GM21390 (cell line): Measurements from ENCODE around the gene VARS1.

Experiments used
- ATAC-seq: cut with Tn5 transposase; IDR thresholded peaks from one replicate; pipeline ENCODE4 v1.9.1; 2021; ENCODE audit not compliant: unreplicated experiment

The VARS1 gene

GRCh38 chr6:31775633-31776484 is 19.7 kb downstream of the VARS1 start:
- ATAC-seq: no peak

GRCh38 chr6:31775184-31775583 is 20.4 kb downstream of the VARS1 start:
- ATAC-seq: no peak

- ATAC-seq: no peak
Measured at GRCh38 chr6:31771992-31772358, 23.6 kb downstream of the VARS1 start.

DNA sequence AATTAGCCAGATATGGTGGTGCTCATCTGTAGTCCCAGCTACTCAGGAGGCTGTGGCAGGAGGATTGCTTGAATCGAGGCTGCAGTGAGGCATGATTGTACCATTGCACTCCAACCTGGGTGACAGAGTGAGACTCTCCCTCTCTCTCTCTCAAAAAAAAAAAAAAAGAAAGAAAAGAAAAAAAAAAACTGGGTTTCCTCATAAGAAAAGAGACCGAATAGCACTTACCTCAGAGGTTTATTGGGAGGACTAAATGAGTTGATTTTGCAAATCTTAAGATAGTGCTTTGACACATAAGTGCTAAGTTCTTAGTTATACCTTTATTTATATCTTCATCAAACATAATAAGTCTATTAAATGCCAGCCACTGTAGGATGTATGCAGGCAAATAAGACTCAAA is 24.7 kb downstream of the VARS1 start:
- ATAC-seq: no peak

- ATAC-seq: no peak
Measured at GRCh38 chr6:31769684-31770371, 25.7 kb downstream of the VARS1 start.

GRCh38 chr6:31768363-31769257 is 26.9 kb downstream of the VARS1 start:
- ATAC-seq: no peak

DNA sequence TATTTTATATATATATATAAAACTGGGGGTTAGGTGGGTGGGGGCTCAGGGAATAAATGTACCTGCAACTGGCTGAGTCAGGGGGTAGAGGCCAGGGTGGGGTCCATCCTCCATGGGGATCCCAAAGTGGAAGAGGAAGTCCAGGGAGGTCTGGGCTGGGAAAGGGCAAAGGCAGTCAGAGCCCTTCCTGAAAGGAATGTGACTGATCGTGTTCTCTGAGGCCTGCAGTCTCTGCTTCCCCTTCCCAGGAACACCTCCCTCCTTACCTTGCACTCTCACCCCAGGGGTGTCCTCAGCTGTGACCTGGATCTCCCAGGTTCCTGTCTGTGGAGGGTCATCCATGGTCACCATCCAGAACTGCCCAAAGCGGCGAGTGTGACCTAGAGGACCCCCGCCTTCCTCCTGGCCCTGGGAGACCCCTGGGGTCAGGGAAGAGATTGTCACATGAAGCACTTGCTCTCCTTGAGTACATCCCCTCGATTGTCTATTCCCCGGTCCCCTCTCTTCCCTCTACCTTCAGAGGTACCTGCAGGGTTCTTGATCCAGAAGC is 28.4 kb downstream of the VARS1 start:
- no peak for ATAC-seq

GRCh38 chr6:31765910-31766794 is 29.4 kb downstream of the VARS1 start:
- no peak for ATAC-seq

DNA sequence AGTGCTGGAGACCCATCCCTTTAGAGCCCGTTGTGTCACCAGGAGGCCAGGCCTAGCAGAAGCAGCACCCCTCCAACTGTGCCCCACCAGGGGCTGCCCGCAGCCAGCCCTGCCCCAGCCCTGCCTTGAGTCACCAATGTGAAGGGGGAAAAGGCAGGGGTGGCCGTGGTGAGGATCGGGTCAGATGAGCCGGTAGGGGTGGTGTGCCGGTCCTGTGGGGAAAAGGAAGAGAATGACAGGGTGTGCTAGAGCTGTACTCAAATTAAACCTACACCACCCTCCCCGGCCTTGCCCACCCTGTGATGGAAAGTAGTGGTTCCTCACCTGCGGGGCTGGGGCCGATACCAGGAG is 30.0 kb downstream of the VARS1 start:
- no peak for ATAC-seq

GRCh38 chr6:31764198-31764597 is 31.4 kb downstream of the VARS1 start:
- ATAC-seq: no peak

- ATAC-seq: no peak
Measured at GRCh38 chr6:31763619-31763940, 32.0 kb downstream of the VARS1 start.

DNA sequence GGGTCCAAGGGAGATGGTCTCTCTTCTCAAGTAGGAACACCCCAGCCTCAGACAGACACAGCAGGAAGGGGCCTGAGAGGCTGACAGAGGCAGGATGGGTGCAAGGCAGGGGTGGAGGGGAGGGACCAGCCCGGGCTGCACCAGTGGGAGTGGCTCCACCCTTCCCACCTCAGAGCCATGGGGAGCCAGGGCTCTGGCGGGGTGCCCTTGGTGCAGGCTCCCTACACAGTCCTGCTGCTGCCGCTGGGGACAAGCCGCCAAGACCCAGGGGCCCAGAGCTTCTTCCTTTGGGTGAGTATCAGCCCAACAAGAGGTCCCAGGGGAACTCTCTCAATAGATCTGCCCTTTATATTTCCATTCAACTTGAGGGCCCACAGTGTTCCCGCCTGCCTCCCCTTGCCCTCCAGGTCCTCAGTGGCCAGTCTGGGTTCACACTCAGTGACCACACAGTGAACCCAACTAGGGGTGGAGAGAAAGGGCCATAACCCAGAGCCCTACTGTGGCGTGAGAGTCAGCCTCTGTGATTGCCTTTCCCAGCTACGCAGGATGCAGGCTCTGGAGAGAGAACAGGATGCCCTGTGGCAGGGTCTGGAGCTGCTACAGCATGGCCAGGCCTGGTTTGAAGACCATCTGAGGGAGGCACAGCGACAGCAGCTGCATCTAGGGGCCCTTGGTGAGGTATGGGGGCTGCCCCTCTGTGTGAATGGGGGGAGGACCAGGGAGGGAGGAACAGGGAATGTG is 32.5 kb downstream of the VARS1 start:
- ATAC-seq: no peak

DNA sequence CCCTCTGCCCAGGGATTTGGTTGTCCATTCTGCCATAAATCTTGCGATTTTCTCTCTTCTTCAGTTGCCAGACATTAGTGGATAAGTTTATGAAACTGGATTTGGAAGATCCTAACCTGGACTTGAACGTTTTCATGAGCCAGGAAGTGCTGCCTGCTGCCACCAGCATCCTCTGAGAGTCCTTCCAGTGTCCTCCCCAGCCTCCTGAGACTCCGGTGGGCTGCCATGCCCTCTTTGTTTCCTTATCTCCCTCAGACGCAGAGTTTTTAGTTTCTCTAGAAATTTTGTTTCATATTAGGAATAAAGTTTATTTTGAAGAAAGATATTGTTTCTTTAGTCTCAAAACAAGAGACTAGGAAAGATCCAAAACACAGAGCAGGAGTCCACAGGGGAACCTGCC is 33.2 kb downstream of the VARS1 start, which contains the start of gene SAPCD1:
Gene SAPCD1, plus strand, starts transcription at position 301 of the 400 bp plus-strand sequence. CDS start 399 bp downstream, outside the sequence.
- no peak for ATAC-seq

DNA sequence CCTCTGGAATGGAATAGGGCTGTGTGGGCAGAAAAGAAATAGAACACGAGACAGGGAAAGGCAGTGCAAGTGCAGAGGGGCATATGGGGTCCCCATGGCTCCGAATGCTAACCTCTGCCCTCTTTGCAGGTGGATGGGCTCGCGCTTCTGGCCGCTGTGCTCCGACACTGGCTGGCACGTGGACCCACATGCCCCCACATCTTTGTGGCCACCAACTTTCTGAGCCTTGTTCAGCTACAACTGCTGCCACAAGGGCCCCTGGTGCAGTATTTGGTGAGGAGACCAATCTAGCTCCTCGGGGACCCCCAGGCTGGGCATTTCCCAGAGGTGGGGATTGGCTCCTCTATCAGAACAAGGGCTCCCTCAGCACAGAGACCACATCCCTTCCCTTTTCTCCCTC is 34.2 kb downstream of the VARS1 start:
- no peak for ATAC-seq

GRCh38 chr6:31760790-31761189 is 34.8 kb downstream of the VARS1 start:
- no peak for ATAC-seq

GRCh38 chr6:31758281-31758680 is 37.3 kb downstream of the VARS1 start:
- no peak for ATAC-seq

- ATAC-seq: no peak
Measured at GRCh38 chr6:31752739-31753319, 42.7 kb downstream of the VARS1 start.

DNA sequence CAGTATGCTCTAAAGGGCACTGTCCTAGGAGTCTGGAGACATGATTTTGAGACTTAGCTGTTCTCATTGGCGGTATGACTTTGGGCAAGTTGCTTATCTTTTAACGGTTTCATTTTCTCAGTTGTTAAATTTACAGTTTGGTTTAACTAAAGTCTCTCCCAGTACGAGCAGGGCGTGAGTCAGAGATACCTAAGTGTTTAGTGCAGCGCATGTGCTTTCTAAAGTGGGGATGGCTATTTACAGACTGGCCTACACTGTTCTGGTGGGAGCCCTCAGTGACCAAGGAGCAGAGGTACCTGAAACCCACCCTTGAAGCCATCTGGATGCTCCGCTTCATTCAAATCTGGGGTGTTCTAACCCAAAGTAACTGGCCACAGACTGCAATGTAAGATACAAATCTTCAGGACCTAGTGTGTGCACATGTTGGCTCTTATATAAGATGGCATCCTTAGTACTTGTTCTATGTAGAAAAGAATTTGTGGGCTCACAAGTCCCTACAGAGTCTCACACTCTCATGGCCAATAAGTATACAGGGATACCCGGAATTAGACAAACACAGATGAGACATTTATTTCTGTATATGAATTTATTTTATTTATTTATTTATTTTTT is 45.0 kb downstream of the VARS1 start:
- ATAC-seq: no peak
